Adrenal gland (tissue), 12 donors: Measurements from ENCODE around the gene FAM174A. TPM values are rescaled to one million over a fixed set of nuclear protein-coding genes. Genes with fewer than 3 reads are reported as not detected.
"Not testable (repeated sequence)": the region's sequence is repeated elsewhere in the genome, so short reads cannot be mapped to it uniquely, and the experiment has no call there.

Experiments used
- DNase-seq, 7 donors: peaks; one replicate each; pipeline ENCODE4 v3.0.0-alpha.2; 2019 to 2020
- H3K27ac ChIP-seq, 5 donors: fragments of 200-600 bp; sonication (generic) in 4 of 5; 1 replicate in 3 of 5; 2 replicates in 2 of 5; pipeline versions ENCODE4 v1.5.1 to v1.8.0; 2016 to 2020; ENCODE audit warnings: mild to moderate bottlenecking in 1 of 5
- H3K27me3 ChIP-seq: fragments of 200-600 bp; 2 replicates; pipeline ENCODE4 v1.8.0; 2021
- H3K36me3 ChIP-seq, 2 donors: fragments of 200-600 bp; replicated peaks in 1 of 2; 1 replicate in 1 of 2; 2 replicates in 1 of 2; pipeline versions ENCODE4 v1.5.1 to v1.8.0; 2018 to 2022
- H3K4me1 ChIP-seq, 2 donors: fragments of 200-600 bp; replicated peaks in 1 of 2; 1 replicate in 1 of 2; 2 replicates in 1 of 2; pipeline versions ENCODE4 v1.5.1 to v1.8.0; 2018 to 2021
- H3K4me3 ChIP-seq, 4 donors: fragments of 200-600 bp; sonication (generic) in 3 of 4; one replicate each; pipeline ENCODE4 v1.5.1; 2016 to 2018
- H3K9me3 ChIP-seq, 3 donors: fragments of 200-600 bp; sonication (generic) in 1 of 3; replicated peaks in 1 of 3; 1 replicate in 2 of 3; 2 replicates in 1 of 3; pipeline versions ENCODE4 v1.5.1 to v1.8.0; 2016 to 2021
- CTCF ChIP-seq, 6 experiments: fragments of 450-650 bp in 4 of 6; fragments of 200-600 bp in 2 of 6; sonication (generic) in 1 of 6; IDR thresholded peaks; 1 replicate in 5 of 6; 2 replicates in 1 of 6; pipeline versions ENCODE4 v1.5.1 to v1.8.0; 2016 to 2021; ENCODE audit warnings: antibody characterized with exemption in 6 of 6, mild to moderate bottlenecking in 2 of 6, moderate library complexity in 1 of 6
- POLR2A ChIP-seq, 2 donors: fragments of 450-650 bp; IDR thresholded peaks; one replicate each; pipeline ENCODE4 v1.6.1; 2017; ENCODE audit warnings: antibody characterized with exemption in 2 of 2, mild to moderate bottlenecking in 2 of 2, moderate library complexity in 1 of 2
- WGBS, 4 donors: extraction: QIAGEN DNeasy Blood & Tissue Kit in 2 of 4; methylation state at CpG; one replicate each; pipeline versions ENCODE4 v1.1.5 to v1.1.7; 2013 to 2017; 5-methylcytosine and 5-hydroxymethylcytosine counted together
- intact Hi-C, 2 donors: fragments of 100-400 bp; cut with DNase I; formaldehyde crosslinking; loops; one replicate each; pipeline versions ENCODE4 v1.14.1 to v1.15.0; 2022 to 2023
- polyA plus RNA-seq, 3 donors: library from polyadenylated mRNA; stranded (reverse); fragments of 200-250 nt in 2 of 3; fragments of 350-450 nt in 1 of 3; fragmentation: Illumina TruSeq in 1 of 3; extraction: RNeasy Lipid Tissue Mini Kit (QIAGEN cat#74804) in 1 of 3; gene quantifications; one replicate each; pipeline ENCODE4 v1.2.3, GENCODE V29; 2013 to 2014
- total RNA-seq, 9 donors: library from RNA; depleted of rRNA in 4 of 9; stranded (reverse); fragments of >200 nt in 4 of 9; fragments of 120-200 nt in 1 of 9; fragmentation: NEBNext Ultra II Directional in 1 of 9; extraction: Animal tissue kit (Norgen Biotek cat#: 25700) in 1 of 9; gene quantifications; one replicate each; pipeline versions ENCODE4 v1.1.0 to v1.2.4, GENCODE V29; 2013 to 2023
- donor health status: healthy with polysubstance abuse.
- donor health status: Bipolar disorder and iron deficiency.
- donor health status: DM: yes; HTN: yes; CAD: no.
- donor health status: DM: no; HTN: no; CAD: no.
- donor health status: DM: no; HTN: no; CAD: no.
- donor health status: DM: yes; HTN: yes; CAD: no.

The FAM174A gene
- total and polyA plus RNA-seq, 12 donors, result 10.9 to 109 (median 27.2) TPM

- 66 to 84% (median 73%) methylated on average over 2 of the region's 2 CpGs for WGBS, 4 donors
- DNase-seq, result no peak
- H3K4me1 ChIP-seq, result no peaks in the 10 kb centered on the region
- no peaks in the 10 kb centered on the region for H3K36me3 ChIP-seq
- H3K27me3 ChIP-seq, result no peaks in the 10 kb centered on the region
- no peak overlapping the region for H3K27ac ChIP-seq
- intact Hi-C loops, result no loop called here
- TF ChIP-seq POLR2A (IDR thresholded peaks at IDR 0.05) (no peak), CTCF (IDR thresholded peaks at IDR 0.05) (no peak)
- H3K9me3 ChIP-seq, result no peaks in the 10 kb centered on the region
- H3K4me3 ChIP-seq, result no peak overlapping the region
Measured at GRCh38 chr5:100603141-100603540, 68.0 kb downstream of the FAM174A start.

- 68 to 80% (median 75%) methylated on average over 1 of the region's 1 CpG for WGBS, 4 donors
- H3K4me1 ChIP-seq, intact Hi-C loops: not testable (repeated sequence)
Measured at GRCh38 chr5:100604021-100604420, 68.8 kb downstream of the FAM174A start.

GRCh38 chr5:100609594-100609993, 74.4 kb downstream of the FAM174A start:
- no peaks in the 10 kb centered on the region for H3K9me3 ChIP-seq
- H3K4me3 ChIP-seq, result no peak overlapping the region
- no peak for DNase-seq
- H3K36me3 ChIP-seq, result no peaks in the 10 kb centered on the region
- no peaks in the 10 kb centered on the region for H3K27me3 ChIP-seq
- 79 to 90% (median 80%) methylated on average over 7 of the region's 7 CpGs for WGBS, 4 donors
- intact Hi-C loops, result no loop called here
- TF ChIP-seq CTCF (IDR thresholded peaks at IDR 0.05), result no peak
- no peak for TF ChIP-seq POLR2A (IDR thresholded peaks at IDR 0.05)
- no peak overlapping the region for H3K27ac ChIP-seq
- H3K4me1 ChIP-seq, result no peaks in the 10 kb centered on the region

More at GRCh38 chr5:100604021-100604420, 68.8 kb downstream of the FAM174A start:
- H3K36me3 ChIP-seq, H3K27me3 ChIP-seq, H3K4me3 ChIP-seq, H3K27ac ChIP-seq, H3K9me3 ChIP-seq, DNase-seq: not testable (repeated sequence)

DNA sequence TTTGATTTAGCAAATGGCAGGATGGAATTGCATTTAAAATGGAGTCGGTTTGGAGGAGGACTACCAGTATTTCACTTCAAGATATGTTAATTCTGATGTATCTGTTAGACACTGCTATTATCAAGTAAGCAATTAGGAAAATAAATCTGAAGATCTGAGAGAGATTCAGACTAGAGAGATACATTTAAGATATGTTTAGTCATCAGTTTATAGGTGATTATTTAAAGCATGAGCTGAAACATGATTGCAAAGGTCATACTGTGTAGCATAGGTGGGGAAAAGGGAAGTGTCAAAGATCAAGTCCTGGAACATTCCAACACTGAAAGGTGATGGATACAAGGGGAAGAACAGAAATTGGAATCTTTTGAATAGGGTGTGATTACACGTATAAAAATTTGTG, 79.1 kb downstream of the FAM174A start:
- WGBS, 4 donors, result 78 to 84% (median 83%) methylated on average over 2 of the region's 2 CpGs
- no peak overlapping the region for H3K4me3 ChIP-seq
- intact Hi-C loops, result no loop called here
- H3K27ac ChIP-seq, result no peak overlapping the region
- no peaks in the 10 kb centered on the region for H3K27me3 ChIP-seq
- H3K4me1 ChIP-seq, result no peaks in the 10 kb centered on the region
- no peaks in the 10 kb centered on the region for H3K9me3 ChIP-seq
- no peaks in the 10 kb centered on the region for H3K36me3 ChIP-seq
- no peak for DNase-seq
- TF ChIP-seq POLR2A (IDR thresholded peaks at IDR 0.05) (no peak), CTCF (IDR thresholded peaks at IDR 0.05) (no peak)

DNA sequence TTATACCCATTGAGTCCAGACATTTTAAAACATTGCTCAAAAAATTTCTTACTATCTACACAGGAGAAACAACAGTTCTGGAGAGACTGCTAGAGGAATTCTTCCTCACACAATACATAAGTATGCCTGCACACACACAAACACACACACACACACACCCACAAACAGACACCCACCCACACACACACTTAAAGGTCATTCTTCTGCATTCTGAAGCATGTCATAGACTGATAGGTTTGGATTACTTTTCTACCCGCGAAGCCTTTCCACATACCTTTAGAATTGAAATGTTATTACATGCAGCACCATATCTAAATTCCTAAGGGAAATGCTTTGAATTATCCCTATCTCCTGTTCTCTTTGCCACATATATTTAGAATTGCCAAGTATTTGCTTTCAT, 80.2 kb downstream of the FAM174A start:
- intact Hi-C loops, result no loop called here
- no peak for DNase-seq
- Histone ChIP-seq H3K4me3 (no peak overlapping the region), H3K4me1 (no peaks in the 10 kb centered on the region), H3K27me3 (no peaks in the 10 kb centered on the region), H3K27ac (no peak overlapping the region), H3K9me3 (no peaks in the 10 kb centered on the region), H3K36me3 (no peaks in the 10 kb centered on the region)
- 53 to 76% (median 58%) methylated on average over 2 of the region's 2 CpGs for WGBS, 4 donors
- TF ChIP-seq POLR2A (IDR thresholded peaks at IDR 0.05), result no peak
- no peak for TF ChIP-seq CTCF (IDR thresholded peaks at IDR 0.05)
